ENCODE results near the gene EP400. TPM values are rescaled to one million over a fixed set of nuclear protein-coding genes. Genes with fewer than 3 reads are reported as not detected.

The EP400 gene
- total RNA-seq, 6 experiments from 2014 or later, result 27.5 to 35.3 (median 30.4) TPM

DNA sequence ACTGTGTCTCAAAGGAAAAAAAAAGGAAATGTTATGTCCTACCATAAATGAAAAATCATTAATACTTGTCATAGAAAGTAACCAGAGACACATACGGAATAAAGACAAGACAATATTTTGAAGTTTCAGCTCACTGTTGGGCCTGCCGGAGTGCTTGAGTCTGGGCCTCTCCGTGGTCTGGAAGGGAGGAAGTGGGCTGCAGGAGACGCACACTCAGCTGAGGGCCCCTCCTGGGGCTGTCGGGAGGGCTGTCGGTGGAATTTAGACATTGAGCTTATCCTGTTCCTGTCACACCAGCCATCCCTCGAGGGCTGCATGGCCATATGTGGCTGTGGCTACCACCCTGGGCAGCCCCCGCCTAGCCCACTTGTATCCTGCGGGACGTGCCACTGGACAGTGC lies 113.7 kb downstream of the EP400 start:
- no peak overlapping the region for H3K4me3 Mint-ChIP-seq
- peaks cover 27% of the 10 kb centered on the region for H3K36me3 Mint-ChIP-seq (ENCODE audit: low read depth)
- H3K9me3 Mint-ChIP-seq, result no peaks in the 10 kb centered on the region
- no peak for DNase-seq
- peaks cover 2% of the 10 kb centered on the region; the same call in 1 of the 2 replicates for H3K27me3 Mint-ChIP-seq (ENCODE audit: insufficient read depth)
- H3K4me1 Mint-ChIP-seq (ENCODE audit: low read depth), result no peaks in the 10 kb centered on the region
- no peak overlapping the region for H3K27ac Mint-ChIP-seq
- TF ChIP-seq, protein P1, sequence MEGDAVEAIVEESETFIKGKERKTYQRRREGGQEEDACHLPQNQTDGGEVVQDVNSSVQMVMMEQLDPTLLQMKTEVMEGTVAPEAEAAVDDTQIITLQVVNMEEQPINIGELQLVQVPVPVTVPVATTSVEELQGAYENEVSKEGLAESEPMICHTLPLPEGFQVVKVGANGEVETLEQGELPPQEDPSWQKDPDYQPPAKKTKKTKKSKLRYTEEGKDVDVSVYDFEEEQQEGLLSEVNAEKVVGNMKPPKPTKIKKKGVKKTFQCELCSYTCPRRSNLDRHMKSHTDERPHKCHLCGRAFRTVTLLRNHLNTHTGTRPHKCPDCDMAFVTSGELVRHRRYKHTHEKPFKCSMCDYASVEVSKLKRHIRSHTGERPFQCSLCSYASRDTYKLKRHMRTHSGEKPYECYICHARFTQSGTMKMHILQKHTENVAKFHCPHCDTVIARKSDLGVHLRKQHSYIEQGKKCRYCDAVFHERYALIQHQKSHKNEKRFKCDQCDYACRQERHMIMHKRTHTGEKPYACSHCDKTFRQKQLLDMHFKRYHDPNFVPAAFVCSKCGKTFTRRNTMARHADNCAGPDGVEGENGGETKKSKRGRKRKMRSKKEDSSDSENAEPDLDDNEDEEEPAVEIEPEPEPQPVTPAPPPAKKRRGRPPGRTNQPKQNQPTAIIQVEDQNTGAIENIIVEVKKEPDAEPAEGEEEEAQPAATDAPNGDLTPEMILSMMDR (IDR thresholded peaks at IDR 0.05), result no peak

- Mint-ChIP-seq H3K4me1 (ENCODE audit: low read depth) (no peaks in the 10 kb centered on the region), H3K27me3 (ENCODE audit: insufficient read depth) (peaks cover 2% of the 10 kb centered on the region; the same call in 1 of the 2 replicates), H3K27ac (no peak overlapping the region), H3K36me3 (ENCODE audit: low read depth) (peaks cover 27% of the 10 kb centered on the region), H3K9me3 (no peaks in the 10 kb centered on the region), H3K4me3 (no peak overlapping the region)
- no peak for DNase-seq
- TF ChIP-seq, protein P1 (IDR thresholded peaks at IDR 0.05), result no peak
Observed at GRCh38 chr12:132064631-132065030, 114.9 kb downstream of the EP400 start.

DNA sequence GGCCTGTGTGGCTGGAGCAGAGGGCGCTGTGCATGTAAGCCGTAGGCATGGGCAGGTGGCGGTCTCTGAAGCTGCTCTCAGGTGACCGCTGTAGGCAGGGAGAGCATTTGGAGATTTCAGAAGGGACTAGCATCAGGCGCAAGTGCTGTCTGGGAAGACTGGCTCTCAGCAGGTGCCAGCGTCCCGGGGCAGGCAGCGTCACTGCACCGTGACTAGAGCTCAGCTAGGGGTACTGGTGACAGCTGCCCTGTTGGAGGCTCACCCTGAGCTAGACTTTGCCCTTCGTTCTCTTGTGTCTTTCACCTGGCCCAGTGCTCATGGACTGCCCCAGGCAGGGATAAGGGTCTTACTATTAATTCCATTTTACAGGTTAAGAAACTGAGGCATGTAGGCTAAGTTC lies 115.5 kb downstream of the EP400 start:
- Mint-ChIP-seq H3K9me3 (no peaks in the 10 kb centered on the region), H3K27me3 (ENCODE audit: insufficient read depth) (peaks cover 2% of the 10 kb centered on the region; the same call in 1 of the 2 replicates), H3K4me3 (no peak overlapping the region), H3K36me3 (ENCODE audit: low read depth) (peaks cover 24% of the 10 kb centered on the region), H3K27ac (no peak overlapping the region), H3K4me1 (ENCODE audit: low read depth) (no peaks in the 10 kb centered on the region)
- no peak for DNase-seq
- TF ChIP-seq, protein P1 (IDR thresholded peaks at IDR 0.05), result no peak

GRCh38 chr12:132065609-132066344 lies 116.0 kb downstream of the EP400 start:
- no peaks in the 10 kb centered on the region for H3K9me3 Mint-ChIP-seq
- H3K27ac Mint-ChIP-seq, result no peak overlapping the region
- peaks cover 22% of the 10 kb centered on the region; the same call in 1 of the 2 replicates for H3K36me3 Mint-ChIP-seq (ENCODE audit: low read depth)
- H3K27me3 Mint-ChIP-seq (ENCODE audit: insufficient read depth), result peaks cover 2% of the 10 kb centered on the region; the same call in 1 of the 2 replicates
- DNase-seq, result no peak
- TF ChIP-seq, protein P1 (IDR thresholded peaks at IDR 0.05), result no peak
- no peaks in the 10 kb centered on the region for H3K4me1 Mint-ChIP-seq (ENCODE audit: low read depth)
- H3K4me3 Mint-ChIP-seq, result no peak overlapping the region

GRCh38 chr12:132066345-132066685 lies 116.6 kb downstream of the EP400 start:
- H3K27ac Mint-ChIP-seq, result no peak overlapping the region
- H3K27me3 Mint-ChIP-seq (ENCODE audit: insufficient read depth), result peaks cover 2% of the 10 kb centered on the region; the same call in 1 of the 2 replicates
- H3K36me3 Mint-ChIP-seq (ENCODE audit: low read depth), result peaks cover 19% of the 10 kb centered on the region; the same call in 1 of the 2 replicates
- DNase-seq, result no peak
- H3K4me3 Mint-ChIP-seq, result no peak overlapping the region
- TF ChIP-seq, protein P1 (IDR thresholded peaks at IDR 0.05), result no peak
- no peaks in the 10 kb centered on the region for H3K4me1 Mint-ChIP-seq (ENCODE audit: low read depth)
- H3K9me3 Mint-ChIP-seq, result no peaks in the 10 kb centered on the region

Data from HFFc6 (cell line).